Gastroesophageal sphincter (tissue), 4 donors: ENCODE data around the gene SFSWAP. TPM values are rescaled to one million over a fixed set of nuclear protein-coding genes. Genes with fewer than 3 reads are reported as not detected.
"Not testable (repeated sequence)": the region's sequence is repeated elsewhere in the genome, so short reads cannot be mapped to it uniquely, and the experiment has no call there.

ENCODE experiments used
- ATAC-seq: fragments of 150-250 bp; one replicate; pipeline ENCODE4 v1.9.1; 2016; ENCODE audit warnings: mild to moderate bottlenecking, moderate library complexity
- H3K27ac ChIP-seq, 4 donors: fragments of 200-600 bp; sonication (generic) in 3 of 4; 1 replicate in 3 of 4; 2 replicates in 1 of 4; pipeline ENCODE4 v1.5.1; 2016 to 2019
- H3K27me3 ChIP-seq: fragments of 200-600 bp; sonication (generic); one replicate; pipeline ENCODE4 v1.5.1; 2019
- H3K36me3 ChIP-seq, 2 donors: fragments of 200-600 bp; sonication (generic); one replicate each; pipeline ENCODE4 v1.5.1; 2019; ENCODE audit warnings: control low read depth in 1 of 2
- H3K4me1 ChIP-seq, 3 donors: fragments of 200-600 bp; sonication (generic); 1 replicate in 2 of 3; 2 replicates in 1 of 3; pipeline ENCODE4 v1.5.1; 2016 to 2019; ENCODE audit warnings: control low read depth in 2 of 3
- H3K4me3 ChIP-seq, 2 donors: fragments of 200-600 bp; sonication (generic); one replicate each; pipeline ENCODE4 v1.5.1; 2019; ENCODE audit warnings: mild to moderate bottlenecking in 1 of 2, moderate library complexity in 1 of 2
- H3K9me3 ChIP-seq, 3 donors: fragments of 200-600 bp; sonication (generic); one replicate each; pipeline ENCODE4 v1.5.1; 2017 to 2019; ENCODE audit warnings: control low read depth in 2 of 3
- POLR2A ChIP-seq, 2 donors: fragments of 450-650 bp; IDR thresholded peaks; one replicate each; pipeline ENCODE4 v1.6.1; 2017; ENCODE audit warnings: antibody characterized with exemption in 2 of 2, mild to moderate bottlenecking in 2 of 2, moderate library complexity in 1 of 2
- POLR2AphosphoS5 ChIP-seq: sonication (generic); formaldehyde crosslinking; IDR thresholded peaks from one replicate; pipeline ENCODE4 v1.6.1; 2017; ENCODE audit warnings: antibody characterized with exemption
- WGBS, 2 donors: methylation state at CpG; one replicate each; pipeline ENCODE4 v1.1.5; 2018; ENCODE audit warnings: low coverage in 1 of 2; 5-methylcytosine and 5-hydroxymethylcytosine counted together
- total RNA-seq, 4 donors: library from RNA; depleted of rRNA; stranded (reverse); fragments of >200 nt; gene quantifications; one replicate each; pipeline ENCODE4 v1.1.0, GENCODE V29; 2016
- TF ChIP-seq, protein P1 (sequence below), 4 experiments: fragments of 200-600 bp in 2 of 4; fragments of 450-650 bp in 2 of 4; sonication (generic) in 1 of 4; IDR thresholded peaks; one replicate each; pipeline ENCODE4 v1.5.1; 2017 to 2019; ENCODE audit warnings: antibody characterized with exemption in 4 of 4, mild to moderate bottlenecking in 2 of 4, moderate library complexity in 2 of 4

SFSWAP gene
- total RNA-seq, result 10 to 100 TPM; 22.4 to 50.4 (median 32.5) TPM

DNA sequence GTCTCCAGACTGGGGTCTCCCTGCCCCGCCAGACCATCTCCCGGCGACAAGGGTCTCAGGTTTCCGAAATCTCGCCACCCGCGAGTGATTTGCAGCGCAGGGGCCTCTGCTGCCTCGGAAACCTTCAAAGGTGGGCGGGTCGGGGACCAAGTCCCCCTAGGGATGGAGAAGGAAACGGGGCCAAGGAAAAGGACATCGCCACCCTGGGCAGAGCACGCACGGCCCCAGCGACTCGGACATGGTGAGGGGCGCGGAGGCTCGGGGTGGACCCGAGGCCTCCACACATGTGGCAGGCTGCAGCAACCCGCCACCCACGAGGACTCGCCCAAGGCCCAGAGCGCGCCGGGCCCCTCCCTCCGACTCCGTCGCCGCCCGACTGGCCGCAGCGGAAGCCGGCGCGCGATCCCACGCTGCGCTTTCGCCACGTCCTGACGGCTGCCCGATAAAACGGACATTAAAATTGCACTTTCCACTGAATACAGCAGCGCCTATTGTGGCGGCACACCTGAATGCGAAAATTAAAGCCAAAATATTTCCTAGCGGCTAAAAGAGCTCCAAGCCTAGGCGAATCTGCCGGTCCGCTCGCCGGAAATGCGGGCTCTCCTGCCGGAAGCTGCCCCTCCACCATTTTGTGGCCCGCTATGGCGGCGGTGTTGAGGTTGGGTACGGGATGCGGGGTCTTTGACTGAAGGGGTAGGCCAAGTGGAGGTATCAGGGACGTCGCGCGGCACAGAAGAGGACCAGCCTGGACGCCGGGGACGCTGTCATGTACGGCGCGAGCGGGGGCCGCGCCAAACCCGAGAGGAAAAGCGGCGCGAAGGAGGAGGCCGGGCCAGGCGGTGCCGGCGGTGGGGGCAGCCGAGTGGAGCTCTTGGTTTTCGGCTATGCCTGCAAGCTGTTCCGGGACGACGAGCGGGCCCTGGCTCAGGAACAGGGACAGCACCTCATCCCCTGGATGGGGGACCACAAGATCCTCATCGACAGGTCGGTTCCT is at the start of gene SFSWAP:
SFSWAP (plus strand) TSS at position 627 of the 994 bp plus-strand sequence; CDS start at position 767, 140 bp downstream.
- Histone ChIP-seq H3K4me1 (peaks cover 0 to 32% (median 13%) of the 10 kb centered on the region in 3 donors), H3K36me3 (peaks cover under 1 to 20% of the 10 kb centered on the region in 2 donors), H3K9me3 (peaks cover 0 to 3% (median 0%) of the 10 kb centered on the region in 3 donors), H3K4me3 (peak within 1 kb of the TSS; percentile 67 to 90), H3K27ac (peak within 1 kb of the TSS; percentile 68 to 94 (median 92)), H3K27me3 (no peaks in the 10 kb centered on the region)
- peak; percentile 36 to 40 for TF ChIP-seq POLR2A (IDR thresholded peaks at IDR 0.05)
- TF ChIP-seq, protein P1, sequence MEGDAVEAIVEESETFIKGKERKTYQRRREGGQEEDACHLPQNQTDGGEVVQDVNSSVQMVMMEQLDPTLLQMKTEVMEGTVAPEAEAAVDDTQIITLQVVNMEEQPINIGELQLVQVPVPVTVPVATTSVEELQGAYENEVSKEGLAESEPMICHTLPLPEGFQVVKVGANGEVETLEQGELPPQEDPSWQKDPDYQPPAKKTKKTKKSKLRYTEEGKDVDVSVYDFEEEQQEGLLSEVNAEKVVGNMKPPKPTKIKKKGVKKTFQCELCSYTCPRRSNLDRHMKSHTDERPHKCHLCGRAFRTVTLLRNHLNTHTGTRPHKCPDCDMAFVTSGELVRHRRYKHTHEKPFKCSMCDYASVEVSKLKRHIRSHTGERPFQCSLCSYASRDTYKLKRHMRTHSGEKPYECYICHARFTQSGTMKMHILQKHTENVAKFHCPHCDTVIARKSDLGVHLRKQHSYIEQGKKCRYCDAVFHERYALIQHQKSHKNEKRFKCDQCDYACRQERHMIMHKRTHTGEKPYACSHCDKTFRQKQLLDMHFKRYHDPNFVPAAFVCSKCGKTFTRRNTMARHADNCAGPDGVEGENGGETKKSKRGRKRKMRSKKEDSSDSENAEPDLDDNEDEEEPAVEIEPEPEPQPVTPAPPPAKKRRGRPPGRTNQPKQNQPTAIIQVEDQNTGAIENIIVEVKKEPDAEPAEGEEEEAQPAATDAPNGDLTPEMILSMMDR (IDR thresholded peaks at IDR 0.05), result no peak
- TF ChIP-seq POLR2AphosphoS5, result peak; percentile 82
- 0% methylated on average over 8 to 13 of the region's 90 CpGs for WGBS, 2 donors
- ATAC-seq, result peak; percentile 93

DNA sequence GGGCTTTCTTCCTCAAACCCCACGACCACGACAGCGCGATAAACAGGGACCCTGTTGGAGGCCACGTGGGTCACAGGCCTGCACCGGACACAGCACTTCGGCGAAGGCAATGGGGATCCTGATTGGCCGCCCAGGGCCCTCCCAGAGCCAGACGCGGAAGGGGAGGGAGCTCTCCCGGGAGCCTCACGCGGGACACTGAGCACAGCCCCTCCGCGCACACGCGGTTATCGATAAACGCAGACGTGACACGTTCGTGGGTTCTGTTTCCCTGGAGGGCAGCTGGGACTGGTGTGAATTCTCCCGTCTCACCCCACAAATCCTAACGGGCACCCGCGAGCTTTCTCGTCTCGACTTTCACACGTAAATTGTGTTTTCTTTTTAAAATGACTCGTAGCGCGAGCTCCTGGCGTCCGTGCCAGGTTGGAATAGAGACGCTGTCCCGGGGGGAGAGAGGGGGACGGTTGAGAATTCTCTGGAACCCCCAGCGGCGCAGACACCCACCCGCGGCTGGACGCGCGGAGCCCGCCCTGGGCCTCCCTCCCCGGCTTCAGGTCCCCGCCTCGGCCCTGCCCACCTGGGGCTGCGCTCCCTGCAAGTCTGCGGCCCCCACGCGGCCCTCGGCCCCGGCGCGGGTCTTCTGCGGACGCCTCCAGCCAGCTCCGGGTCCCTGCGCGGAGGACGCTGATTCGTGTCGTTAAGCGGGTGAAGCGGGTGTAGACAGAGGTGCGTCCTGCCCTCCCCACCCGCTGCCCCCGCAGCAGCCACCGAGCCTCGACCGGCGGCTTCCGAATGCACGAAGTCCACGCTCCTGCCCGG is 49.5 kb upstream of the SFSWAP start:
- not testable (repeated sequence) for H3K27ac ChIP-seq, H3K9me3 ChIP-seq, H3K4me1 ChIP-seq, H3K36me3 ChIP-seq
- peak; percentile 29 for ATAC-seq
- 25% methylated on average over 9 of the region's 78 CpGs; no CpG with 5 or more reads in 1 of the 2 donors for WGBS, 2 donors
- Histone ChIP-seq H3K27me3 (peaks cover 29% of the 10 kb centered on the region), H3K4me3 (peak overlapping the region in 1 of 2 donors; percentile 41)

DNA sequence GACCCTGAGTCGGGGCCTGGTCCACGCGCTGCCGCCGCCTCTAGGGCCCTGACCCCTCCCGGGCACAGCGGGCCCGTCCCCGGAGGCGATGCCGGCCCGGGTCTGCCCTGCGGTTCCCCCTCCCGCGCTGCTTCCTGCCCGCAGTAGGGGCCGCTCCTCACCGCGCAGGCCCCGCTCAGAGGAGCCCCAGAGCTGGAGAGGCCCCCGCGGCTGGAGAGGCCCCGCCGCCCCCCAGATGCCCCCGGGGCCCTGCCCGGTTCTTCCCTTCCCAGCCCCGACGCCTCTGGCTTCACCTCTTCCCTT is 49.0 kb upstream of the SFSWAP start:
- H3K27ac ChIP-seq, H3K4me1 ChIP-seq, H3K36me3 ChIP-seq, H3K9me3 ChIP-seq, H3K4me3 ChIP-seq, ATAC-seq: not testable (repeated sequence)
- no CpG with 5 or more reads among the region's 28 CpGs for WGBS, 2 donors
- H3K27me3 ChIP-seq, result peaks cover 29% of the 10 kb centered on the region

DNA sequence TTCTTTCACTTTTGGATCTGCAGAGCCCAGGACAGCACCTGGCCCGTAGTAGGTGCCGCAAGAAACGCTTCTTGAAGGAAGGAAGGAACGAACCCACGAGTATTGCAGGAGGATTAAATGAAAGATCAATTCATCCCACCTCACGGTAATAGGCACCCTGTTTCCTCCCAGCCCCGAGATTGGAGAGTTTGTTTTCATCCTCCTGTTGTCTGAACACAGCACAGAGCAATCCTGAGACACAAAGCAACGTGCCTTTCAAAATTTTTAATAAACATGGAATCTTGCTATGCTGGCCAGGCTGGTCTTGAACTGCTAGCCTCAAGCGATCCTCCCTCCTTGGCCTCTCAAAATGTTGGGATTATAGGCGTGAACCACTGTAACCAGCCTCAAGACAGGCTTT is 48.5 kb upstream of the SFSWAP start:
- 90% methylated on average over 6 of the region's 10 CpGs; no CpG with 5 or more reads in 1 of the 2 donors for WGBS, 2 donors

DNA sequence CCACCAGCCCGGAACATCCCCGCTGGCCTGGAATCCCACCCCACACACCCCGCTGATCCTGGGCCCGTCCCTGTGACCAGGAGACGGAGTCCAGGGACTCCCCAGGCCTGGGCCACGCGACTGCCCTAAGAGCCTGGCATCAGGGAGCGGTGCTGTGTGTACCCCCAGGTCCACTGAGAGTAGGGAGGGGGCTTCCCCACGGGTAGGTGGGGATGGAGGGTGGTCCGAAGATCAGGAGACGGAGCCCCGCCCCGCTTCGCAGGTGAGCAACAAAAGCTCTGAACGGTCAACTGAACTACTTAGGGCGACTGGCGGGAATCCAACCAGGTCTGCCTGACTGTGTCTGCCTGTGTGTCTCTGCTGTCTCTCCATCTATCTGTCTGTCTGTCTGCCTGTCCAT is 45.2 kb upstream of the SFSWAP start:
- H3K4me3 ChIP-seq, H3K36me3 ChIP-seq, ATAC-seq, H3K9me3 ChIP-seq, H3K27ac ChIP-seq, H3K4me1 ChIP-seq: not testable (repeated sequence)
- H3K27me3 ChIP-seq, result peaks cover 20% of the 10 kb centered on the region
- 100% methylated on average over 1 of the region's 17 CpGs; no CpG with 5 or more reads in 1 of the 2 donors for WGBS, 2 donors

More for the DNA sequence above, 48.5 kb upstream of the SFSWAP start:
- not testable (repeated sequence) for ATAC-seq, H3K9me3 ChIP-seq, H3K4me3 ChIP-seq, H3K27ac ChIP-seq, H3K4me1 ChIP-seq, H3K36me3 ChIP-seq
- H3K27me3 ChIP-seq, result peaks cover 29% of the 10 kb centered on the region

DNA sequence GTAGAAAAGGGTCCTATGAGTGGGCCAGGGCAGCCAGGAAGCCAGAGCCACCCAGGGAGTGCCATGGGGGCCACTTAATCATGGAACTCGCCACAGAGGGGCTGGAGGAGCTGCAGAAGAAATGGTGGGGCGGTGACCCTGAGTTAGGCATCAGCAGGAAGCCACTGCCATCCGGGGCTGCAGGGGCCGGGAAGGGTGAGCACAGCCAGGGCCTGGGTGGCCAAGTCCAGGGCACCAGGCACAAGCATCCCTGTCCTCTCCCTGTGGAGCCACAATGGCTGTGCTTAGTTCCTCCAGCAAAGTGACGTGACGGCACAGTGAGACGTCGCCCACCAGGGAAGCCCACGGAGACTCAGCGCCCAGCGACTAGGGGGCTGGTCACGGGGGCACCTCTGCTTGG is 44.4 kb upstream of the SFSWAP start:
- peaks cover 25% of the 10 kb centered on the region for H3K27me3 ChIP-seq
- WGBS, 2 donors, result no CpG with 5 or more reads among the region's 12 CpGs
- not testable (repeated sequence) for H3K4me3 ChIP-seq, H3K4me1 ChIP-seq, H3K36me3 ChIP-seq, H3K9me3 ChIP-seq, H3K27ac ChIP-seq, ATAC-seq

DNA sequence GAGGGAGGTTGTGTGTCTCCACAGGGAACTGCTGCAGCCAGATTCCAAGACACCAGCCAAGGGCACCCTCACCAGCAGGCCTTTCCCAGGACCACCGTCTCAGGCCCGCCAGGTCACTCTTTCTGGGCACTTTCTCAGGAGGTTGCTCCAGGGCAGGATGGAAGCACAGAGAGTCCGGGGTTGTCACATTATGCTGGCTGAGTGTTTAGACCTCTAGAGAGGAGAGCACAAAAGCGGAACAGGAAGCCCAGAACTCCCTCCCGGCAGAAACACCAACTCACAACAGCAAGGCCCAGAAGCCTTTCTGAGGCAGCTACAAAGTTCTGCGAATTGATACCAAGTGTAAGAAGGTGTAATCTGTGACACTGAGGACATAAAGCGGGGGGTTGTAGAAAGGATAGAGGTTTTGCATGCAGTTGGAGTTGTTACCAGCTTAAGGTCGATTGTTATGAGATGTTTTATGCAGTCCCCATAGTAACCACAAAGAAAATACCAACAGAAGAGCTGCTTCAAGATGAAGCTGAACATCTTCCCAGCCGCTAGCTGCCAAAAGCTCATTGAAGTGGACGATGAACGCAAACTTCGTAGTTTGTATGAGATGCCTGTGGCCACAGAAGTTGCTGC is 43.8 kb upstream of the SFSWAP start:
- not testable (repeated sequence) for H3K36me3 ChIP-seq, H3K9me3 ChIP-seq, H3K27ac ChIP-seq, H3K4me1 ChIP-seq, ATAC-seq, H3K4me3 ChIP-seq
- peaks cover 30% of the 10 kb centered on the region for H3K27me3 ChIP-seq
- WGBS, 2 donors, result 60 to 76% methylated on average over 2 to 7 of the region's 12 CpGs
